IPS DF 6.9 (cell line): ENCODE data around the gene DENND4A.

ENCODE experiments used
- DNase-seq: peaks from one replicate; pipeline ENCODE4 v3.0.0-alpha.2; 2013; ENCODE audit warnings: low read depth, low spot score
- H3K27ac ChIP-seq: one replicate; pipeline ENCODE4 v1.5.1; 2013; ENCODE audit warnings: low read length, control low read depth
- H3K27me3 ChIP-seq: 2 replicates; pipeline ENCODE4 v1.6.1; 2013; ENCODE audit warnings: mild to moderate bottlenecking, low read length; ENCODE audit not compliant: control insufficient read depth, insufficient read depth
- H3K36me3 ChIP-seq: 2 replicates; pipeline ENCODE4 v1.6.1; 2013; ENCODE audit warnings: low read length; ENCODE audit not compliant: control insufficient read depth, insufficient read depth
- H3K4me1 ChIP-seq: 2 replicates; pipeline ENCODE4 v1.6.1; 2013; ENCODE audit warnings: low read length; ENCODE audit not compliant: control insufficient read depth, insufficient read depth
- H3K4me3 ChIP-seq: 2 replicates; pipeline ENCODE4 v1.5.1; 2013; ENCODE audit warnings: mild to moderate bottlenecking, low read length
- H3K9me3 ChIP-seq: 2 replicates; pipeline ENCODE4 v1.6.1; 2013; ENCODE audit warnings: low read length, inconsistent platforms; ENCODE audit not compliant: control insufficient read depth, insufficient read depth
- WGBS: extraction: QIAGEN DNeasy Blood & Tissue Kit; methylation state at CpG from one replicate; pipeline ENCODE4 v1.1.7; 2013; ENCODE audit warnings: mixed read lengths, missing lambda C conversion rate; ENCODE audit not compliant: insufficient read length, insufficient coverage; 5-methylcytosine and 5-hydroxymethylcytosine counted together

The DENND4A gene

GRCh38 chr15:65633752-65634151 lies 158.3 kb downstream of the DENND4A start:
- no CpG with 5 or more reads among the region's 2 CpGs for WGBS
- H3K9me3 ChIP-seq = no peaks in the 10 kb centered on the region

GRCh38 chr15:65632780-65633375 lies 159.2 kb downstream of the DENND4A start:
- H3K36me3 ChIP-seq = no peaks in the 10 kb centered on the region
- no peaks in the 10 kb centered on the region for H3K4me1 ChIP-seq
- WGBS = no CpG with 5 or more reads among the region's 4 CpGs
- H3K9me3 ChIP-seq = no peaks in the 10 kb centered on the region
- H3K27me3 ChIP-seq = no peaks in the 10 kb centered on the region
- no peak overlapping the region for H3K27ac ChIP-seq
- no peak overlapping the region for H3K4me3 ChIP-seq
- DNase-seq = no peak

More at GRCh38 chr15:65633752-65634151, 158.3 kb downstream of the DENND4A start:
- no peak overlapping the region for H3K27ac ChIP-seq
- no peaks in the 10 kb centered on the region for H3K27me3 ChIP-seq
- H3K4me3 ChIP-seq = no peak overlapping the region
- no peaks in the 10 kb centered on the region for H3K4me1 ChIP-seq
- no peak for DNase-seq
- no peaks in the 10 kb centered on the region for H3K36me3 ChIP-seq

GRCh38 chr15:65631503-65631902 lies 160.6 kb downstream of the DENND4A start:
- no peaks in the 10 kb centered on the region for H3K27me3 ChIP-seq
- H3K4me1 ChIP-seq = no peaks in the 10 kb centered on the region
- no peak overlapping the region for H3K4me3 ChIP-seq
- no CpG with 5 or more reads among the region's 6 CpGs for WGBS
- H3K9me3 ChIP-seq = no peaks in the 10 kb centered on the region
- DNase-seq = no peak
- H3K36me3 ChIP-seq = no peaks in the 10 kb centered on the region
- no peak overlapping the region for H3K27ac ChIP-seq

GRCh38 chr15:65630760-65631159 lies 161.3 kb downstream of the DENND4A start:
- no peaks in the 10 kb centered on the region for H3K27me3 ChIP-seq
- H3K27ac ChIP-seq = no peak overlapping the region
- no CpG with 5 or more reads among the region's 5 CpGs for WGBS
- no peaks in the 10 kb centered on the region for H3K4me1 ChIP-seq
- no peak for DNase-seq
- no peaks in the 10 kb centered on the region for H3K9me3 ChIP-seq
- no peak overlapping the region for H3K4me3 ChIP-seq
- no peaks in the 10 kb centered on the region for H3K36me3 ChIP-seq

GRCh38 chr15:65629548-65629947 lies 162.5 kb downstream of the DENND4A start:
- no peaks in the 10 kb centered on the region for H3K4me1 ChIP-seq
- no peaks in the 10 kb centered on the region for H3K36me3 ChIP-seq
- H3K27ac ChIP-seq = no peak overlapping the region
- no peaks in the 10 kb centered on the region for H3K27me3 ChIP-seq
- DNase-seq = no peak
- WGBS = no CpG with 5 or more reads among the region's 3 CpGs
- H3K9me3 ChIP-seq = no peaks in the 10 kb centered on the region
- H3K4me3 ChIP-seq = no peak overlapping the region

GRCh38 chr15:65626856-65627255 lies 165.2 kb downstream of the DENND4A start:
- Histone ChIP-seq H3K4me1 (no peaks in the 10 kb centered on the region), H3K27ac (no peak overlapping the region), H3K4me3 (no peak overlapping the region), H3K9me3 (no peaks in the 10 kb centered on the region), H3K27me3 (no peaks in the 10 kb centered on the region), H3K36me3 (no peaks in the 10 kb centered on the region)
- WGBS = no CpG with 5 or more reads among the region's 4 CpGs
- no peak for DNase-seq

- Histone ChIP-seq H3K27ac (no peak overlapping the region), H3K4me1 (no peaks in the 10 kb centered on the region), H3K36me3 (no peaks in the 10 kb centered on the region), H3K27me3 (no peaks in the 10 kb centered on the region), H3K4me3 (no peak overlapping the region), H3K9me3 (no peaks in the 10 kb centered on the region)
- no peak for DNase-seq
Observed at GRCh38 chr15:65623103-65623502, 169.0 kb downstream of the DENND4A start.

- no CpG with 5 or more reads among the region's 6 CpGs for WGBS
- no peaks in the 10 kb centered on the region for H3K4me1 ChIP-seq
Observed at GRCh38 chr15:65621638-65622037, 170.5 kb downstream of the DENND4A start, which contains the start of gene SLC24A1. TSS of gene SLC24A1 (plus strand) at chr15:65621938. CDS start at chr15:65624081, 2,143 bp downstream.

GRCh38 chr15:65620833-65621232 lies 171.3 kb downstream of the DENND4A start:
- Histone ChIP-seq H3K27me3 (no peaks in the 10 kb centered on the region), H3K4me1 (no peaks in the 10 kb centered on the region), H3K9me3 (no peaks in the 10 kb centered on the region), H3K4me3 (no peak overlapping the region), H3K27ac (no peak overlapping the region), H3K36me3 (no peaks in the 10 kb centered on the region)
- no CpG with 5 or more reads among the region's 2 CpGs for WGBS
- no peak for DNase-seq

More at GRCh38 chr15:65621638-65622037, 170.5 kb downstream of the DENND4A start, which contains the start of gene SLC24A1:
- Histone ChIP-seq H3K4me3 (no peak within 1 kb of the TSS), H3K36me3 (no peaks in the 10 kb centered on the region), H3K27ac (no peak within 1 kb of the TSS), H3K9me3 (no peaks in the 10 kb centered on the region), H3K27me3 (no peaks in the 10 kb centered on the region)
- no peak for DNase-seq

GRCh38 chr15:65619626-65620290 lies 172.3 kb downstream of the DENND4A start:
- Histone ChIP-seq H3K27ac (no peak overlapping the region), H3K9me3 (no peaks in the 10 kb centered on the region), H3K36me3 (no peaks in the 10 kb centered on the region), H3K4me3 (no peak overlapping the region), H3K4me1 (no peaks in the 10 kb centered on the region), H3K27me3 (no peaks in the 10 kb centered on the region)
- no peak for DNase-seq
- no CpG with 5 or more reads among the region's 5 CpGs for WGBS
